ENCODE data around the gene PPP4R3B. TPM values are rescaled to one million over a fixed set of nuclear protein-coding genes. Genes with fewer than 3 reads are reported as not detected.

PPP4R3B gene
- total RNA-seq: 10 to 100 TPM; 82.6 to 84.0 TPM

GRCh38 chr2:55617175-55618024, at the start of gene PPP4R3B:
Gene PPP4R3B (minus strand): TSS chr2:55617622. CDS start chr2:55617285, 337 bp downstream.
- Mint-ChIP-seq H3K27me3 (no peaks in the 10 kb centered on the region), H3K36me3 (peaks cover 29% of the 10 kb centered on the region), H3K27ac (no peak within 1 kb of the TSS), H3K4me1 (peaks cover 44% of the 10 kb centered on the region), H3K9me3 (no peaks in the 10 kb centered on the region), H3K4me3 (no peak within 1 kb of the TSS)
- peak; percentile 99 for DNase-seq

- Mint-ChIP-seq H3K4me3 (no peak overlapping the region), H3K9me3 (no peaks in the 10 kb centered on the region), H3K27me3 (no peaks in the 10 kb centered on the region), H3K36me3 (peaks cover 36% of the 10 kb centered on the region), H3K4me1 (no peaks in the 10 kb centered on the region), H3K27ac (no peak overlapping the region)
- no peak for DNase-seq
Measured at GRCh38 chr2:55653255-55653654, 35.8 kb upstream of the PPP4R3B start.

- Mint-ChIP-seq H3K4me1 (no peaks in the 10 kb centered on the region), H3K27me3 (no peaks in the 10 kb centered on the region), H3K36me3 (peaks cover 24% of the 10 kb centered on the region), H3K9me3 (no peaks in the 10 kb centered on the region), H3K4me3 (no peak overlapping the region), H3K27ac (no peak overlapping the region)
- no peak for DNase-seq
Measured at GRCh38 chr2:55649211-55649610, 31.8 kb upstream of the PPP4R3B start.

GRCh38 chr2:55636831-55637230, 19.4 kb upstream of the PPP4R3B start:
- Mint-ChIP-seq H3K27ac (peak overlapping the region; percentile 25), H3K27me3 (no peaks in the 10 kb centered on the region), H3K4me3 (no peak overlapping the region), H3K4me1 (no peaks in the 10 kb centered on the region), H3K9me3 (no peaks in the 10 kb centered on the region), H3K36me3 (peaks cover 31% of the 10 kb centered on the region)
- DNase-seq: no peak

- Mint-ChIP-seq H3K36me3 (peaks cover 29% of the 10 kb centered on the region), H3K27me3 (no peaks in the 10 kb centered on the region), H3K9me3 (no peaks in the 10 kb centered on the region), H3K4me3 (no peak overlapping the region), H3K4me1 (peaks cover 18% of the 10 kb centered on the region), H3K27ac (no peak overlapping the region)
- DNase-seq: no peak
Measured at GRCh38 chr2:55628931-55629330, 11.5 kb upstream of the PPP4R3B start.

GRCh38 chr2:55627915-55628314, 10.5 kb upstream of the PPP4R3B start:
- no peaks in the 10 kb centered on the region for H3K27me3 Mint-ChIP-seq
- H3K4me3 Mint-ChIP-seq: no peak overlapping the region
- DNase-seq: no peak
- H3K9me3 Mint-ChIP-seq: no peaks in the 10 kb centered on the region
- H3K27ac Mint-ChIP-seq: no peak overlapping the region
- peaks cover 28% of the 10 kb centered on the region for H3K4me1 Mint-ChIP-seq
- peaks cover 28% of the 10 kb centered on the region for H3K36me3 Mint-ChIP-seq

GRCh38 chr2:55621802-55622201, 4.4 kb upstream of the PPP4R3B start:
- H3K4me1 Mint-ChIP-seq: peaks cover 58% of the 10 kb centered on the region
- no peak for DNase-seq
- H3K4me3 Mint-ChIP-seq: no peak overlapping the region
- H3K27ac Mint-ChIP-seq: no peak overlapping the region
- H3K9me3 Mint-ChIP-seq: no peaks in the 10 kb centered on the region
- H3K27me3 Mint-ChIP-seq: no peaks in the 10 kb centered on the region
- H3K36me3 Mint-ChIP-seq: peaks cover 28% of the 10 kb centered on the region

GRCh38 chr2:55620123-55620779, 2.8 kb upstream of the PPP4R3B start:
- peaks cover 50% of the 10 kb centered on the region for H3K4me1 Mint-ChIP-seq
- H3K36me3 Mint-ChIP-seq: peaks cover 23% of the 10 kb centered on the region
- no peak overlapping the region for H3K4me3 Mint-ChIP-seq
- DNase-seq: peak; percentile 24
- H3K27ac Mint-ChIP-seq: no peak overlapping the region
- H3K27me3 Mint-ChIP-seq: no peaks in the 10 kb centered on the region
- H3K9me3 Mint-ChIP-seq: no peaks in the 10 kb centered on the region

- Mint-ChIP-seq H3K36me3 (peaks cover 26% of the 10 kb centered on the region), H3K27ac (no peak overlapping the region), H3K4me3 (no peak overlapping the region), H3K27me3 (no peaks in the 10 kb centered on the region), H3K9me3 (no peaks in the 10 kb centered on the region), H3K4me1 (peaks cover 51% of the 10 kb centered on the region)
- DNase-seq: peak; percentile 51
Measured at GRCh38 chr2:55618275-55619055, 1.0 kb upstream of the PPP4R3B start.

GRCh38 chr2:55618025-55618274, 528 bp upstream of the PPP4R3B start:
- peaks cover 27% of the 10 kb centered on the region for H3K36me3 Mint-ChIP-seq
- H3K27me3 Mint-ChIP-seq: no peaks in the 10 kb centered on the region
- H3K27ac Mint-ChIP-seq: no peak overlapping the region
- H3K4me1 Mint-ChIP-seq: peaks cover 47% of the 10 kb centered on the region
- no peak overlapping the region for H3K4me3 Mint-ChIP-seq
- H3K9me3 Mint-ChIP-seq: no peaks in the 10 kb centered on the region
- DNase-seq: no peak

GRCh38 chr2:55616551-55617174, 759 bp downstream of the PPP4R3B start:
- no peak overlapping the region for H3K4me3 Mint-ChIP-seq
- DNase-seq: peak; percentile 27
- peaks cover 29% of the 10 kb centered on the region for H3K36me3 Mint-ChIP-seq
- peaks cover 38% of the 10 kb centered on the region for H3K4me1 Mint-ChIP-seq
- H3K27ac Mint-ChIP-seq: no peak overlapping the region
- H3K9me3 Mint-ChIP-seq: no peaks in the 10 kb centered on the region
- no peaks in the 10 kb centered on the region for H3K27me3 Mint-ChIP-seq

GRCh38 chr2:55611997-55612396, 5.4 kb downstream of the PPP4R3B start:
- no peak overlapping the region for H3K4me3 Mint-ChIP-seq
- H3K9me3 Mint-ChIP-seq: no peaks in the 10 kb centered on the region
- no peak overlapping the region for H3K27ac Mint-ChIP-seq
- H3K36me3 Mint-ChIP-seq: peaks cover 38% of the 10 kb centered on the region
- no peak for DNase-seq
- no peaks in the 10 kb centered on the region for H3K27me3 Mint-ChIP-seq
- peaks cover 34% of the 10 kb centered on the region for H3K4me1 Mint-ChIP-seq

GRCh38 chr2:55610954-55611743, 6.3 kb downstream of the PPP4R3B start:
- H3K36me3 Mint-ChIP-seq: peaks cover 37% of the 10 kb centered on the region
- H3K4me1 Mint-ChIP-seq: peaks cover 37% of the 10 kb centered on the region
- no peaks in the 10 kb centered on the region for H3K9me3 Mint-ChIP-seq
- peak overlapping the region; percentile 65 for H3K27ac Mint-ChIP-seq
- DNase-seq: no peak
- no peak overlapping the region for H3K4me3 Mint-ChIP-seq
- no peaks in the 10 kb centered on the region for H3K27me3 Mint-ChIP-seq

GRCh38 chr2:55609938-55610578, 7.4 kb downstream of the PPP4R3B start:
- no peak for DNase-seq
- no peaks in the 10 kb centered on the region for H3K27me3 Mint-ChIP-seq
- no peaks in the 10 kb centered on the region for H3K9me3 Mint-ChIP-seq
- peak overlapping the region; percentile 5 for H3K27ac Mint-ChIP-seq
- H3K36me3 Mint-ChIP-seq: peaks cover 32% of the 10 kb centered on the region
- H3K4me1 Mint-ChIP-seq: peaks cover 33% of the 10 kb centered on the region
- H3K4me3 Mint-ChIP-seq: no peak overlapping the region
